GM19372 (cell line): ENCODE data around the gene TASOR.
A peak's percentile ranks its signal among the peaks of the same experiment; 100 is the strongest.
"Not testable (repeated sequence)": the region's sequence is repeated elsewhere in the genome, so short reads cannot be mapped to it uniquely, and the experiment has no call there.

Experiments used
- ATAC-seq: cut with Tn5 transposase; IDR thresholded peaks from one replicate; pipeline ENCODE4 v1.9.1; 2021; ENCODE audit warnings: mild to moderate bottlenecking, low read depth, moderate library complexity; ENCODE audit not compliant: unreplicated experiment

The TASOR gene

DNA sequence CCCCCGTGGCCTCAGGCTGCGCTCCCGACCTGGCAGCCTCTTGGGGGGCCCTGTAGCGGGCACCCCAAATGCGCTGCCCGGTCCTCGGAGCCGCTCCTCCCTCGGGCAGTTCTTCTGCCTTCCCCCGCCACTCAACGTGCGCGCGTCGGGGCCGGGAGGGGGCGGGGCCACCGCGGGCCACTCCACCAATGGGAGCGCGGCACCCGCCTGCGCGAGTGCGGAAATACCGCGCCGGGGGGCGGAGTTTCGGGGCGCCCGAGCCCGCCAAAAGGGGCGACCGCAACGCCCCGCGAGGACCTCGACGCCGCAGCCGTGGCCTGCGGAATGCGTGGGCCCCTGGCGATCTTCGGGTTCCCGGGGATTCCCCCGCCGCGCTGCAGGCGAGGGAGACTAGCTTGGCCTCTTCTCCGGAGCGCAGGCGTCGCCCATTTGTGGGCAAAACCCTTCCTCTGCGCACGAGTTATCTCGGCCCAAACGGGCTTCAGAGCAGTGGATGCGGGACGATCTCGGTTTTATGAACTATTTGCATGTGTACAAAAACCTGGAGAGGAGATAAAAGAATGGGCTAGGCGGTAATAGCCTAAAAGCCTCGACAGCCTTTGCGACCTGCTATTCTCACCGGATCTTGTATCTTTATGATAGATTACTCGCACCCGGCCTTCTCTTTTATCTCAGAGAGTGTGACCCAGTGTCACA lies at the start of gene TASOR:
Gene TASOR, minus strand, starts transcription at position 144 of the 696 bp plus-strand sequence. CDS start 259 bp downstream, outside the sequence.
- ATAC-seq = peak; percentile 66

DNA sequence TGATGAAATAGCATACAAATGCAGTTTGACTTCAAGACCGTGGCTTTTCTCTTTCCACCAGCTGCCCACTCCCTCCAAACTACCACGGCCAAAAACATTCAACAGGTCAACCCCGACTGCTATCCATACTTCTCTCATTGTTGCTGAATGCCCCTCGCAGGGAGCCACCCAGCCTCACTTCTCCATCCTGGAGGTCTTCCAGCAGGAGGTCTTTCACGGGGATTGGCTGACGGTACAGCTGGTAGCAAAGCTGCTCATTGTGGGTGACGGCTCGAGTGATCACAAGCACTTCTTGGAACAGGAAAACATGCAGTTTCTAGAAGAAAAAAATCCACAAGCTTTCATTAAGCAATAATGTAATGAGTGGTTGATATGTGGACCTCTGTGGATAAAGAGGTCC lies 49.0 kb upstream of the TASOR start:
- no peak for ATAC-seq

- ATAC-seq = peak; percentile 97
Observed at GRCh38 chr3:56725175-56725574, 42.1 kb upstream of the TASOR start.

DNA sequence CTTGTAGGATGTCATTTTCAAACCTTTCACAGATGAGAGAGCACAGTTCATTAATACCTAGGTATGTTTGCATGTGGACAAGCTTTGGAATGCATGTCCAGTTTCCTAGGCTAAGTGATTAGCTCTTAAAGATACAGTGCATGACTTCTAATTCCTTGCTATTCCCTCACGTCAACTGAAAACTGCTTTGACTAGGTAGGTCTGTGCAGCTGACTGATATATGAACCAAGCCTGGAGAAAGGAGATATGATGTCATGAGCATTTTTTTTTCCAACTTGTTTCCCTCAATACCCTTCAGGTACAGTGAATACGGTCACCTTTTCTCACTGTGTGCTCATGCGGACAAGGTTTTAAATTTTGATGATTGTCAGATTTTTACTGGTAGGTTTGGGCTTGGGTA lies 41.6 kb upstream of the TASOR start:
- peak; percentile 1 for ATAC-seq

- ATAC-seq = no peak
Observed at GRCh38 chr3:56720849-56721248, 37.8 kb upstream of the TASOR start.

DNA sequence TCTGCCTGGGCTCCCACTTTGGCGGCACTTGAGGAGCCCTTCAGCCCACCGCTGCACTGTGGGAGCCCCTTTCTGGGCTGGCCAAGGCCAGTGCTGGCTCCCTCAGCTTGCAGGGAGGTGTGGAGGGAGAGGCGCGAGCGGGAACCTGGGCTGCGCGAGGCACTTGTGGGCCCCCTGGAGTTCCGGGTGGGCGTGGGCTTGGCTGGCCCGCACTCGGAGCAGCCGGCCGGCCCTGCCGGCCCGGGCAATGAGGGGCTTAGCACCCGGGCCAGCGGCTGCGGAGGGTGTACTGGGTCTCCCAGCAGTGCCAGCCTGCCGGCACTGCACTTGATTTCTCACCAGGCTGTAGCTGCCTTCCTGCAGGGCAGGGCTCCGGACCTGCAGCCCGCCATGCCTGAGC lies 35.7 kb upstream of the TASOR start:
- ATAC-seq = not testable (repeated sequence)

GRCh38 chr3:56711344-56711743 lies 28.3 kb upstream of the TASOR start:
- ATAC-seq = no peak

- not testable (repeated sequence) for ATAC-seq
Observed at GRCh38 chr3:56707412-56707811, 24.3 kb upstream of the TASOR start.

DNA sequence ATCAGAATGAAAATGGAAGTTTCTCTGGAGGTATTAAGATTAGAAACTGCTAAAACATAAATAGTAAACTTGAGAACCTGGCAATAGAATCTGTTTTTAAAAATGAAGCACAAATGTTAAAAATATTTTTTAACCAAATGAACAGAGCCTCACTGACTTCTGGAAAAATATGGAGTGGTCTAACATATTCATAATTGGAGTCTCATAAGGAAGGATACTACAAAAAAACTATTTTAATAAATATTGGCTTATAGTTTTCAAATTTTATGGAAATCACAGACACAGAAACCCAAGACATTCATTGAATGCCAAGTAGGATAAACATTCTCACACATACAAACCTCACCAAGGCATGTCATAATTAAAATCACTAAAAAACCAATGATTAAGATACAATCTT lies 23.6 kb upstream of the TASOR start:
- no peak for ATAC-seq

DNA sequence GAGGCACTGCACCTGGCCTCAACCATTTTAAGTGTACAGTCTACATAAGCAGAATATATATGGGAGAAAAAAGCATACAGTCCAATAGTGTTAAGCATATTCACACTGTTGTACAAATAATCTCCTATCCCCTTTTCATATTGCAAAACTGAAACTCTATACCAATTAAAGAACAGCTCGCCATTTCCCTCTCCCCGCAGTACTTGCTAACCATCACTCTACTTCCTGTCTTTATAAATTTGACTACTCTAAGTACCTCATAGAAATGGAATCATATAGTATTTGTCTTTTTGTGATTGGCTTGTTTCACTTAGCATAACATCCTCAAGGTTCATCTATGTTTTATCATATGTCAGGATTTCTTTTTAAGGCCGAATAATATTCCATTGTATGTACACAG lies 21.6 kb upstream of the TASOR start:
- ATAC-seq = no peak

GRCh38 chr3:56702490-56703315 lies 19.6 kb upstream of the TASOR start:
- no peak for ATAC-seq

GRCh38 chr3:56700151-56700550 lies 17.1 kb upstream of the TASOR start:
- no peak for ATAC-seq

- ATAC-seq = no peak
Observed at GRCh38 chr3:56694867-56695683, 12.0 kb upstream of the TASOR start.

- no peak for ATAC-seq
Observed at GRCh38 chr3:56693750-56694149, 10.7 kb upstream of the TASOR start.

DNA sequence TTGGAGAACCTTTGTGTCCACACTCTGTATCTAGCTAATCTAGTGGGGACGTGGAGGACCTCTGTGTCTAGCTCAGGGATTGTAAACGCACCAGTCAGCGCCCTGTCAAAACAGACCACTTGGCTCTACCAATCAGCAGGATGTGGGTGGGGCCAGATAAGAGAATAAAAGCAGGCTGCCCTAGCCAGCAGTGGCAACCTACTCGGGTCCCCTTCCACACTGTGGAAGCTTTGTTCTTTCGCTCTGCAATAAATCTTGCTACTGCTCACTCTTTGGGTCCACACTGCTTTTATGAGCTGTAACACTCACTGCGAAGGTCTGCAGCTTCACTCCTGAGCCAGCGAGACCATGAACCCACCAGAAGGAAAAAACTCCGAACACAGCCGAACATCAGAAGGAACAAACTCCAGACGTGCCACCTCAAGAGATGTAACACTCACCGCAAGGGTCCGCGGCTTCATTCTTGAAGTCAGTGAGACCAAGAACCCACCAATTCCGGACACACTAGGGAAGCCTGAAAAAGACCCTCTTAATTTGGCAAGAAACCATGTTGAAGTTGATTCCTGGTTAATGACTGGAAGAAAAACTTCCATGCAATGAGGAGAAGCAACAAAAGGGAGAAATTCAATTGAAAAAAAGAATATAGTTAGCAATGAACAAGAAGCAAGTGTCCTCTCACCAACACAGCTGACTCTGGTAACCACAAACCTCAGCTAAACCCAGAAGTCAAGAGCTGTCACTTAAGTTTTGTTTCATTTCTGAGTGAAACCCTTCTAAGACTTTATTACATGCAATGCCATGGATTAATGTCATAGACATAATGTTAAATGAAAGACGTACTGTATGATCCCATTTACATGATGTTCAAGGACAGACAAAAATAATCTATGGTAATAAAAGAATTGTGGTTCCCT lies 9.7 kb upstream of the TASOR start:
- ATAC-seq = peak; percentile 74

DNA sequence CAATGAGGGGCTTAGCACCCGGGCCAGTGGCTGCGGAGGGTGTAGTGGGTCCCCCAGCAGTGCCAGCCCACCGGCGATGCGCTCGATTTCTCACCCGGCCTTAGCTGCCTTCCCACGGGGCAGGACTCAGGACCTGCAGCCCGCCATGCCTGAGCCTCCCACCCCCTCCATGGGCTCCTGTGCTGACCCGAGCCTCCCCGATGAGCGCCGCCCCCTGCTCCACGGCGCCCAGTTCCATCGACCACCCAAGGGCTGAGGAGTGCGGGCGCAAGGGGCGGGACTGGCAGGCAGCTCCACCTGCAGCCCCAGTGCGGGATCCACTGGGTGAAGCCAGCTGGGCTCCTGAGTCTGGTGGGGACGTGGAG lies 8.9 kb upstream of the TASOR start:
- ATAC-seq = not testable (repeated sequence)

DNA sequence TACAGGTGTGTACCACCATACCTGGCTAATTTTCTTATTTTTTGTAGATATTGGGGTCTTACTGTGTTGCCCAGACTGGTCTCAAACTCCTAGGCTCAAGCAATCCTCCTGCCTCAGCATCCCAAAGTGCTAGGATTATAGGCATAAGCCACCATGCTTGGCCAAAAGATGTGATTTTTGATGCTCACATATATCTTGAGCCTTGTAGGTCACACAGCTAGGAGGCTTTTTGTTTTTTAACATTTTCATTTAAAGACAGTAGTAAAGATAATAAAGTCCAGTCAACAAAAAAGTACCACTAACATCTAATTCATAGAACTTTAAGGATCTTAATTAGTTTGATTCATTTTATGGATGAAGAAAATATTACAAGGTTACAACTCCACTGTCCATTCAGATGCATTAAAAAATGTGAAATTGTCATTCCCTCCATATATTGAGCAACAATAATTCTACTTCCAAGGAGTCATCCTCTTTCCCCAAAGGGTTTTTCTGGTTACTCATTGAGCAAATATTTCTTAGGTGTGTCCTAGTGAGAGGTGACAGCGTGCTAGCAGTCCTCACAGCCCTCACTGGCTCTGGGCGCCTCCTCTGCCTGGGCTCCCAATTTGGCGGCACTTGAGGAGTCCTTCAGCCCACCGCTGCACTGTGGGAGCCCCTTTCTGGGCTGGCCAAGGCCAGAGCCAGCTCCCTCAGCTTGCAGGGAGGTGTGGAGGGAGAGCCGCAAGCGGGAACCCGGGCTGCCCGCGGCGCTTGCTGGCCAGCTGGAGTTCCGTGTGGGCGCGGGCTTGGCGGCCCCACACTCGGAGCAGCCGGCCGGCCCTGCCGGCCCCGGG lies 8.3 kb upstream of the TASOR start:
- no peak for ATAC-seq

DNA sequence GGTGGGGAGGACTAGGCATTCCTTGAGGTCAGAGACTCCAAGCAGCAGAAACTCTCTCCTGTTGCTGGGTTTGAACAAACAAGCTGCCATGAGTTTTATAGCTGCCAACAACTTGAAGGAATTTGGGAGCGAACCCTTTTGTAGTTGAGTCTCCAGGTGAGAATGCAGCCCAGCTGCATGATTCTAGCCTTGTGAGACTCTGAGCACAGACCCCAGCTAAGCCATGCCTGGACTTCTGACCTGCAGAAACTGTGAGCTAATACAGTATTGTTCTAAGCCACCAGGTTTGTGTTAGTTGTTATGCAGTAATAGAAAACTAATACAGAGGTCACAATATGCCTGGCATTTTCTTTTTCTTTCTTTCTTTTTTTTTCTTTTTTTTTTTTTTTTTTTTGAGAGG lies 6.2 kb upstream of the TASOR start:
- ATAC-seq = no peak

- no peak for ATAC-seq
Observed at GRCh38 chr3:56688191-56688590, 5.1 kb upstream of the TASOR start.
